Measurements from ENCODE around the gene WBP2.

GRCh38 chr17:75799402-75799801, 55.7 kb downstream of the WBP2 start:
- TF ChIP-seq CTCF (IDR thresholded peaks at IDR 0.05; ENCODE audit: low read length) (no peak), EZH2 (optimal IDR thresholded peaks at IDR 0.05; ENCODE audit: low read depth, low read length) (no peak)

Measured in MM.1S (cell line).